ENCODE measurements around the gene TTC21B.

The TTC21B gene

GRCh38 chr2:165920748-165921147, 32.8 kb downstream of the TTC21B start:
- no peak for DNase-seq

GRCh38 chr2:165913636-165914035, 39.9 kb downstream of the TTC21B start:
- DNase-seq, result no peak

GRCh38 chr2:165911981-165912380, 41.6 kb downstream of the TTC21B start:
- DNase-seq, result no peak

- no peak for DNase-seq
Measured at GRCh38 chr2:165911231-165911630, 42.3 kb downstream of the TTC21B start.

GRCh38 chr2:165909466-165909865, 44.1 kb downstream of the TTC21B start:
- no peak for DNase-seq

- DNase-seq, result no peak
Measured at GRCh38 chr2:165905854-165906253, 47.7 kb downstream of the TTC21B start.

- DNase-seq, result no peak
Measured at GRCh38 chr2:165905269-165905668, 48.3 kb downstream of the TTC21B start.

GRCh38 chr2:165904432-165904831, 49.1 kb downstream of the TTC21B start:
- DNase-seq, result no peak

- DNase-seq, result no peak
Measured at GRCh38 chr2:165903406-165903805, 50.2 kb downstream of the TTC21B start.

- no peak for DNase-seq
Measured at GRCh38 chr2:165902934-165903333, 50.6 kb downstream of the TTC21B start.

GRCh38 chr2:165901620-165902298, 51.8 kb downstream of the TTC21B start:
- DNase-seq, result no peak

- DNase-seq, result no peak
Measured at GRCh38 chr2:165899311-165899710, 54.3 kb downstream of the TTC21B start.

- peak; percentile 65 for DNase-seq
Measured at GRCh38 chr2:165898381-165898780, 55.2 kb downstream of the TTC21B start.

GRCh38 chr2:165897726-165898125, 55.9 kb downstream of the TTC21B start:
- no peak for DNase-seq

- no peak for DNase-seq
Measured at GRCh38 chr2:165897074-165897473, 56.5 kb downstream of the TTC21B start.

GRCh38 chr2:165895974-165896373, 57.6 kb downstream of the TTC21B start:
- DNase-seq, result no peak

- no peak for DNase-seq
Measured at GRCh38 chr2:165893556-165893955, 60.0 kb downstream of the TTC21B start.

GRCh38 chr2:165892526-165892925, 61.0 kb downstream of the TTC21B start:
- no peak for DNase-seq

GRCh38 chr2:165891943-165892342, 61.6 kb downstream of the TTC21B start:
- no peak for DNase-seq

GRCh38 chr2:165891345-165891744, 62.2 kb downstream of the TTC21B start:
- no peak for DNase-seq

GRCh38 chr2:165889798-165890197, 63.8 kb downstream of the TTC21B start:
- DNase-seq, result no peak

- DNase-seq, result no peak
Measured at GRCh38 chr2:165889158-165889557, 64.4 kb downstream of the TTC21B start.

- no peak for DNase-seq
Measured at GRCh38 chr2:165888171-165888570, 65.4 kb downstream of the TTC21B start.

- DNase-seq, result no peak
Measured at GRCh38 chr2:165886487-165887146, 67.0 kb downstream of the TTC21B start.
